K562 (cell line): Measurements from ENCODE around the gene HMX1. TPM values are rescaled to one million over a fixed set of nuclear protein-coding genes. Genes with fewer than 3 reads are reported as not detected.

Source experiments
- ATAC-seq: fragments of 200-7000 bp; cut with Tn5 transposase; 3 replicates; pipeline ENCODE4 v1.9.1; 2020; ENCODE audit warnings: moderate library complexity
- BruUV-seq: library from RNA; stranded (reverse); fragments of 400-500 nt; replicated peaks from 2 replicates; lab custom pipeline; 2021; lab: Mats Ljungman, UMichigan
- CTCF ChIA-PET: fragments of 300-600 bp; formaldehyde crosslinking; extraction: SDS; loops from one replicate; lab custom pipeline; 2021; ENCODE audit warnings: low intra/inter-chr PET ratio; lab: Yijun Ruan, JAX
- POLR2A ChIA-PET: fragments of 300-600, 350-650 bp; sonication (Branson Sonifier 250); formaldehyde crosslinking; extraction: SDS; loops from one replicate; lab custom pipeline; 2021; ENCODE audit warnings: antibody characterized with exemption, inconsistent platforms; lab: Yijun Ruan, JAX
- DNase-seq, 4 experiments: peaks; one replicate each; pipeline versions ENCODE4 v3.0.0 to v3.0.0-alpha.2; 2011 to 2018; ENCODE audit warnings: low spot score in 3 of 4, mixed read lengths in 3 of 4; ENCODE audit errors: extremely low read depth in 1 of 4
- FAIRE-seq: peaks from 2 replicates; lab custom pipeline; 2011; peaks lifted over from hg19 to GRCh38; lab: Jason Lieb, UNC
- H2AFZ ChIP-seq: 2 replicates; pipeline ENCODE4 v1.6.0; 2011; ENCODE audit warnings: low read depth, low read length, control low read depth, inconsistent platforms
- H3K27ac ChIP-seq: fragments of 200-600 bp; 3 replicates; pipeline ENCODE4 v1.8.0; 2011; ENCODE audit warnings: low read depth, mild to moderate bottlenecking, control low read depth, inconsistent platforms, low read length, moderate library complexity, mixed read lengths; ENCODE audit errors: extremely low read depth
- H3K27me3 ChIP-seq, 2 experiments: fragments of 300-600 bp in 1 of 2; 2 replicates in 1 of 2; 3 replicates in 1 of 2; pipeline versions ENCODE4 v1.6.0 to v1.8.0; 2011; ENCODE audit warnings: inconsistent platforms in 2 of 2, low read length in 2 of 2, mild to moderate bottlenecking in 1 of 2, mixed read lengths in 1 of 2, moderate library complexity in 1 of 2; ENCODE audit not compliant: control insufficient read depth in 2 of 2, insufficient read depth in 2 of 2
- H3K36me3 ChIP-seq: fragments of 300-600 bp; 3 replicates; pipeline ENCODE4 v1.8.0; 2011; ENCODE audit warnings: mild to moderate bottlenecking, low read length, inconsistent platforms; ENCODE audit not compliant: control insufficient read depth, insufficient read depth
- H3K4me1 ChIP-seq, 2 experiments: fragments of 200-600 bp in 1 of 2; replicated peaks in 1 of 2; 2 replicates in 1 of 2; 3 replicates in 1 of 2; pipeline versions ENCODE4 v1.5.1 to v1.8.0; 2011; ENCODE audit warnings: inconsistent platforms in 2 of 2, low read length in 2 of 2, mild to moderate bottlenecking in 1 of 2, mixed read lengths in 1 of 2, moderate library complexity in 1 of 2; ENCODE audit not compliant: control insufficient read depth in 2 of 2, insufficient read depth in 2 of 2
- H3K4me2 ChIP-seq: 2 replicates; pipeline ENCODE4 v1.6.1; 2011; ENCODE audit warnings: low read length, control low read depth, inconsistent platforms, mixed read lengths; ENCODE audit not compliant: insufficient read depth
- H3K4me3 ChIP-seq: fragments of 200-600 bp; sonication (generic), shearing (Covaris generic); 2 replicates; pipeline ENCODE4 v1.5.1; 2016; ENCODE audit warnings: control low read depth, inconsistent platforms
- H3K79me2 ChIP-seq: fragments of 200-600 bp; 3 replicates; pipeline ENCODE4 v1.8.0; 2011; ENCODE audit warnings: low read length, inconsistent platforms; ENCODE audit not compliant: control insufficient read depth, insufficient read depth
- H3K9ac ChIP-seq, 2 experiments: 2 replicates each; pipeline versions ENCODE4 v1.6.0 to v1.6.1; 2011; ENCODE audit warnings: low read depth in 2 of 2, low read length in 2 of 2, control low read depth in 1 of 2, inconsistent platforms in 1 of 2, mild to moderate bottlenecking in 1 of 2, mixed read lengths in 1 of 2; ENCODE audit not compliant: insufficient read depth in 1 of 2
- H3K9me1 ChIP-seq: one replicate; pipeline ENCODE4 v1.6.0; 2011; ENCODE audit warnings: inconsistent platforms, mild to moderate bottlenecking, low read length, moderate library complexity; ENCODE audit not compliant: control insufficient read depth, insufficient read depth
- H3K9me3 ChIP-seq: replicated peaks from 2 replicates; pipeline ENCODE4 v1.5.1; 2011; ENCODE audit warnings: low read depth, low read length, inconsistent platforms; ENCODE audit not compliant: control insufficient read depth, insufficient read depth
- H4K20me1 ChIP-seq: replicated peaks from 2 replicates; pipeline ENCODE4 v1.6.1; 2011; ENCODE audit warnings: low read length, inconsistent platforms, mixed read lengths; ENCODE audit not compliant: control insufficient read depth, insufficient read depth
- BMI1 ChIP-seq: fragments of 150-350 bp; IDR thresholded peaks from 2 replicates; pipeline ENCODE4 v1.6.1; 2014; ENCODE audit warnings: low read length
- CAMTA2 ChIP-seq: fragments of 250-450 bp; sonication (Bioruptor Pico); conservative IDR thresholded peaks from 2 replicates; pipeline ENCODE4 v1.5.1; 2022
- EHMT2 ChIP-seq: fragments of 450-650 bp; IDR thresholded peaks from 2 replicates; pipeline ENCODE4 v1.6.1; 2018; ENCODE audit warnings: antibody characterized with exemption
- HDAC2 ChIP-seq: fragments of 450-650 bp; IDR thresholded peaks from 2 replicates; pipeline ENCODE4 v1.6.1; 2016; ENCODE audit warnings: mild to moderate bottlenecking
- HDAC3 ChIP-seq: fragments of 450-650 bp; IDR thresholded peaks from 2 replicates; pipeline ENCODE4 v1.6.1; 2018; ENCODE audit warnings: borderline replicate concordance, mild to moderate bottlenecking, moderate library complexity; ENCODE audit not compliant: partially characterized antibody
- MEF2D ChIP-seq: conservative IDR thresholded peaks from 2 replicates; pipeline ENCODE4 v1.6.1; 2016; ENCODE audit warnings: low read depth, missing genetic modification characterization, missing compliant biosample characterization
- NEUROD1 ChIP-seq: fragments of 150-350 bp; IDR thresholded peaks from 2 replicates; pipeline ENCODE4 v1.6.1; 2014; ENCODE audit warnings: borderline replicate concordance, low read length, low read depth; ENCODE audit not compliant: partially characterized antibody
- NFIC ChIP-seq: fragments of 450-650 bp; IDR thresholded peaks from 2 replicates; pipeline ENCODE4 v1.6.1; 2017; ENCODE audit warnings: mild to moderate bottlenecking, inconsistent platforms
- RB1 ChIP-seq: fragments of 450-650 bp; IDR thresholded peaks from 2 replicates; pipeline ENCODE4 v1.6.1; 2017; ENCODE audit warnings: low read depth, mild to moderate bottlenecking
- RBM39 ChIP-seq: fragments of 200-400 bp; formaldehyde crosslinking; optimal IDR thresholded peaks from 2 replicates; pipeline ENCODE3; 2018; ENCODE audit warnings: low read depth, low read length
- TAL1 ChIP-seq: fragments of 450-650 bp; IDR thresholded peaks from 2 replicates; pipeline ENCODE4 v1.6.1; 2016; ENCODE audit warnings: mild to moderate bottlenecking
- WGBS: fragments of 100-300 bp; shearing (Covaris generic); methylation state at CpG from one replicate; pipeline ENCODE4 v1.1.6; 2016; ENCODE audit warnings: low coverage, mixed read lengths; ENCODE audit not compliant: insufficient coverage; ENCODE audit errors: missing lambda C conversion rate; 5-methylcytosine and 5-hydroxymethylcytosine counted together
- in situ Hi-C: fragments of 300-500 bp; cut with MboI; formaldehyde crosslinking; loops from 4 replicates; pipeline ENCODE4 v1.15.0; 2018; ENCODE audit warnings: inconsistent platforms, mixed read lengths
- intact Hi-C: fragments of 100-400 bp; cut with micrococcal nuclease; formaldehyde crosslinking; loops from 2 replicates; pipeline ENCODE4 v1.14.2; 2022
- polyA plus RNA-seq, 8 experiments: library from polyadenylated mRNA; depleted of rRNA in 4 of 8; stranded (reverse) in 5 of 8; unstranded in 3 of 8; fragments of >200 nt; fragmentation: Nextera tagmentation in 2 of 8; fragmentation: Illumina TruSeq in 1 of 8; extraction: Ambion mirVana in 2 of 8; extraction: Trizol in 1 of 8; gene quantifications; 2 replicates each; pipeline versions ENCODE4 v1.2.1 to v1.2.3, GENCODE V29; 2011 to 2014; ENCODE audit warnings: inconsistent platforms in 1 of 8, missing spikeins in 1 of 8
- total RNA-seq, 7 experiments: library from RNA; depleted of rRNA in 6 of 7; stranded (reverse); fragments of >200 nt in 6 of 7; fragmentation: Illumina TruSeq in 2 of 7; extraction: Trizol in 2 of 7; gene quantifications; 2 replicates each; pipeline versions ENCODE4 v1.2.1 to v1.2.3, GENCODE V29; 2011 to 2021; ENCODE audit warnings: low replicate concordance in 1 of 7
- TF ChIP-seq, protein P1 (sequence below): fragments of 450-650 bp; IDR thresholded peaks from 2 replicates; pipeline ENCODE4 v1.6.1; 2016; ENCODE audit warnings: missing biosample characterization, missing genetic modification characterization
- TF ChIP-seq, protein P2 (sequence below), 2 experiments: fragments of 450-650 bp; IDR thresholded peaks; 2 replicates each; pipeline ENCODE4 v1.6.1; 2016
- TF ChIP-seq, protein P3 (sequence below): sonication (generic); formaldehyde crosslinking; IDR thresholded peaks from 2 replicates; pipeline ENCODE4 v1.5.0; 2020; ENCODE audit warnings: missing genetic modification reagents

HMX1 gene
- total and polyA plus RNA-seq, 9 of the 15 experiments (the other 6 are each of a cell fraction or from before 2014, with no cell fraction given), result not detected

DNA sequence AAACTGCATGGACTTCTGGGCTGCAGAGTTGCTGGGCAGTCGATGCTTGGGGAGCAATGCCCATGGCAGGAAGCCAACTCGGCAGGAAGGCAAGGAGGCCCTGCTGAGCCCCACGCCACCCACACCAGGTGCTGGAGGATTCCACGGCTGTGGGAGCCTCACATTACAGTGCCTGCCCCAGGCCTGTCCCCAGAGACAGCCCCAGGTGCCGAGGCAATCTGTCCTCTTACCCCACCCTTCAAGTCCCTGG lies 53.9 kb downstream of the HMX1 start:
- peaks cover 0 to 6% of the 10 kb centered on the region in 2 experiments; a peak in 1 of 5 replicates for H3K4me1 ChIP-seq
- 0% methylated on average over 5 of the region's 5 CpGs for WGBS
- no peaks in the 10 kb centered on the region for H3K36me3 ChIP-seq
- H4K20me1 ChIP-seq, result no peaks in the 10 kb centered on the region
- H2AFZ ChIP-seq, result no peak overlapping the region
- no peak overlapping the region for H3K9ac ChIP-seq
- intact Hi-C loops, result no loop called here
- CTCF ChIA-PET, result no interaction called here
- no peaks in the 10 kb centered on the region for H3K9me3 ChIP-seq
- peaks cover 0 to 9% of the 10 kb centered on the region in 2 experiments; a peak in 1 of 5 replicates for H3K27me3 ChIP-seq
- TF ChIP-seq RBM39 (no peak), NEUROD1 (no peak)
- TF ChIP-seq, protein P1, sequence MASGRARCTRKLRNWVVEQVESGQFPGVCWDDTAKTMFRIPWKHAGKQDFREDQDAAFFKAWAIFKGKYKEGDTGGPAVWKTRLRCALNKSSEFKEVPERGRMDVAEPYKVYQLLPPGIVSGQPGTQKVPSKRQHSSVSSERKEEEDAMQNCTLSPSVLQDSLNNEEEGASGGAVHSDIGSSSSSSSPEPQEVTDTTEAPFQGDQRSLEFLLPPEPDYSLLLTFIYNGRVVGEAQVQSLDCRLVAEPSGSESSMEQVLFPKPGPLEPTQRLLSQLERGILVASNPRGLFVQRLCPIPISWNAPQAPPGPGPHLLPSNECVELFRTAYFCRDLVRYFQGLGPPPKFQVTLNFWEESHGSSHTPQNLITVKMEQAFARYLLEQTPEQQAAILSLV (tag), result no peak
- ATAC-seq, result no peak
- H3K4me3 ChIP-seq, result no peak overlapping the region
- no peak overlapping the region for H3K27ac ChIP-seq
- H3K9me1 ChIP-seq, result no peaks in the 10 kb centered on the region
- POLR2A ChIA-PET, result interaction anchor here (0.6 to 3.1 kb wide), 2 partner anchors 21 to 55 kb away, joined by 4 to 24 read pairs; no protein-coding TSS in a partner anchor
- H3K4me2 ChIP-seq, result no peak overlapping the region
- FAIRE-seq, result no peak
- no peaks in the 10 kb centered on the region for H3K79me2 ChIP-seq
- BruUV-seq, result no TSS peak
- DNase-seq, result no peak
- in situ Hi-C loops, result no loop called here

DNA sequence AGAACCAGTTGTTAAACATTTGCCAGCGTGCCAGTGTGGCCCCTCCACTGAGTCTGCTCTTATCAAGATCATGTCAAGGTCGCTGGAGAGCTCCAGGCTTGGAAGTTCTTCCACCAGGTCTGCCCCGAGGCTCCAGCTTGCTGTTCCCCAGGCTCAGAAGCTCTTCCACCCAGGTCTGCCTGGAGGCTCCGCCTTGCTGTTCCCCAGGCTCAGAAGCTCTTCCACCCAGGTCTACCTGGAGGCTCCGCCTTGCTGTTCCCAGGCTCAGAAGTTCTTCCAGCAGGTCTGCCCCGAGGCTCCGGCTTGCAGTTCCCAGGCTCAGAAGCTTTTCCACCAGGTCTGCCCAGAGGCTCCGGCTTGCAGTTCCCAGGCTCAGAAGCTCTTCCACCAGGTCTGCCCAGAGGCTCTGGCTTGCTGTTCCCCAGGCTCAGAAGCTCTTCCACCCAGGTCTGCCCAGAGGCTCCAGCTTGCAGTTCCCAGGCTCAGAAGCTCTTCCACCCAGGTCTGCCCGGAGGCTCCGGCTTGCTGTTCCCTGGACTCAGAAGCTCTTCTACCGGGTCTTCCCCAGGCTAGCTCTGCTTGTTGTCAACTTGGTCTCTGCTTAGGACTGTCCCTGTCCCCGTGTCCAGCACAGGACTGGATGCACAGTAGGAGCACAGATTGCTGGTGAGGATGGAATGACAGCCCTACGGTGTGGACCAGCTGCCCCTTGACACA lies 54.4 kb downstream of the HMX1 start:
- Histone ChIP-seq H3K4me2 (no peak overlapping the region), H3K9me3 (no peaks in the 10 kb centered on the region), H3K4me1 (peaks cover 0 to 6% of the 10 kb centered on the region in 2 experiments; a peak in 1 of 5 replicates), H3K79me2 (no peaks in the 10 kb centered on the region), H3K9me1 (no peaks in the 10 kb centered on the region), H3K27me3 (peaks cover 0 to 9% of the 10 kb centered on the region in 2 experiments; a peak in 1 of 5 replicates), H2AFZ (no peak overlapping the region), H3K27ac (no peak overlapping the region), H3K4me3 (no peak overlapping the region), H3K36me3 (no peaks in the 10 kb centered on the region), H4K20me1 (no peaks in the 10 kb centered on the region), H3K9ac (no peak overlapping the region)
- FAIRE-seq (no peak), DNase-seq (no peak), ATAC-seq (no peak)
- intact Hi-C loops (no loop called here), in situ Hi-C loops (no loop called here)
- BruUV-seq, result no TSS peak
- TF ChIP-seq RB1, result no peak
- TF ChIP-seq CAMTA2 (CRISPR knock-in tag), result no peak
- no peak for TF ChIP-seq MEF2D (tag)
- no peak for TF ChIP-seq EHMT2
- no peak for TF ChIP-seq TAL1
- no peak for TF ChIP-seq HDAC2
- TF ChIP-seq, protein P2, sequence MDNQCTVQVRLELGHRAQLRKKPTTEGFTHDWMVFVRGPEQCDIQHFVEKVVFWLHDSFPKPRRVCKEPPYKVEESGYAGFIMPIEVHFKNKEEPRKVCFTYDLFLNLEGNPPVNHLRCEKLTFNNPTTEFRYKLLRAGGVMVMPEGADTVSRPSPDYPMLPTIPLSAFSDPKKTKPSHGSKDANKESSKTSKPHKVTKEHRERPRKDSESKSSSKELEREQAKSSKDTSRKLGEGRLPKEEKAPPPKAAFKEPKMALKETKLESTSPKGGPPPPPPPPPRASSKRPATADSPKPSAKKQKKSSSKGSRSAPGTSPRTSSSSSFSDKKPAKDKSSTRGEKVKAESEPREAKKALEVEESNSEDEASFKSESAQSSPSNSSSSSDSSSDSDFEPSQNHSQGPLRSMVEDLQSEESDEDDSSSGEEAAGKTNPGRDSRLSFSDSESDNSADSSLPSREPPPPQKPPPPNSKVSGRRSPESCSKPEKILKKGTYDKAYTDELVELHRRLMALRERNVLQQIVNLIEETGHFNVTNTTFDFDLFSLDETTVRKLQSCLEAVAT (IDR thresholded peaks at IDR 0.05), result no peak
- no peak for TF ChIP-seq HDAC3
- TF ChIP-seq BMI1, result no peak
- TF ChIP-seq NFIC, result no peak
- TF ChIP-seq, protein P3, sequence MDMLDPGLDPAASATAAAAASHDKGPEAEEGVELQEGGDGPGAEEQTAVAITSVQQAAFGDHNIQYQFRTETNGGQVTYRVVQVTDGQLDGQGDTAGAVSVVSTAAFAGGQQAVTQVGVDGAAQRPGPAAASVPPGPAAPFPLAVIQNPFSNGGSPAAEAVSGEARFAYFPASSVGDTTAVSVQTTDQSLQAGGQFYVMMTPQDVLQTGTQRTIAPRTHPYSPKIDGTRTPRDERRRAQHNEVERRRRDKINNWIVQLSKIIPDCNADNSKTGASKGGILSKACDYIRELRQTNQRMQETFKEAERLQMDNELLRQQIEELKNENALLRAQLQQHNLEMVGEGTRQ (CRISPR knock-in tag), result no peak
- WGBS, result 0% methylated on average over 13 of the region's 13 CpGs
- ChIA-PET CTCF (no interaction called here), POLR2A (interaction anchor here (0.6 to 3.1 kb wide), 3 partner anchors 16 to 55 kb away, joined by 3 to 24 read pairs (median 4); no protein-coding TSS in a partner anchor)
